ENCODE results near the gene MAST4. TPM values are rescaled to one million over a fixed set of nuclear protein-coding genes. Genes with fewer than 3 reads are reported as not detected.
A peak's percentile ranks its signal among the peaks of the same experiment; 100 is the strongest.

Gene MAST4
- total and polyA plus RNA-seq, 2 of the 8 experiments (the other 6 are each of a cell fraction or from before 2014, with no cell fraction given), result 1.5 to 2.6 TPM

- CTCF ChIA-PET (ENCODE audit: partially characterized antibody), result interaction anchor here (0.6 to 1.2 kb wide), 3 partner anchors 12 to 1111 kb away, joined by 3 read pairs; no protein-coding TSS in a partner anchor
- H4K91ac ChIP-seq (replicated peaks; ENCODE audit: insufficient read length, low read length), result no peak overlapping the region
- FAIRE-seq, result no peak
Measured at GRCh38 chr5:67106626-67107342, 510.6 kb downstream of the MAST4 start.

More at GRCh38 chr5:67106626-67107342, 510.6 kb downstream of the MAST4 start:
- H3K56ac ChIP-seq (replicated peaks; ENCODE audit: insufficient read length, low read depth, low read length), result no peak overlapping the region
- H2BK15ac ChIP-seq (ENCODE audit: low read length), result no peak overlapping the region
- TF ChIP-seq RAD21 (IDR thresholded peaks at IDR 0.05 in 1 of 2, conservative IDR thresholded peaks at IDR 0.05 in 1 of 2; ENCODE audit: low read depth in 2 of 2, low read length in 2 of 2) (peak in 1 of 2 experiments; percentile 24; a peak in 1 of 4 replicates), CTCF (IDR thresholded peaks at IDR 0.05; ENCODE audit: control extremely low read depth in 1 of 3, insufficient read depth in 1 of 3, low read depth in 1 of 3, low read length in 3 of 3) (peak in 1 of 3 experiments; percentile 24; a peak in 1 of 4 replicates), ASH2L (IDR thresholded peaks at IDR 0.05; ENCODE audit: low read length) (no peak)
- no peak overlapping the region for H3K9ac ChIP-seq (replicated peaks in 1 of 4; ENCODE audit: extremely low read depth in 1 of 4, low read depth in 3 of 4, low read length in 3 of 4)
- no peak overlapping the region for H2BK120ac ChIP-seq (replicated peaks; ENCODE audit: low read depth, low read length)
- H2BK20ac ChIP-seq (ENCODE audit: low read length), result no peak overlapping the region
- no peak overlapping the region for H3K4me3 ChIP-seq (ENCODE audit: extremely low read depth in 1 of 4, insufficient read depth in 2 of 4, low read depth in 3 of 4, low read length in 4 of 4)
- H2AFZ ChIP-seq (ENCODE audit: low read length), result no peak overlapping the region
- no peaks in the 10 kb centered on the region for H3K27me3 ChIP-seq (replicated peaks in 1 of 4; ENCODE audit: control insufficient read depth in 3 of 4, extremely low read depth in 1 of 4, insufficient read depth in 3 of 4, low read length in 3 of 4)
- no peak overlapping the region for H4K5ac ChIP-seq (ENCODE audit: insufficient read length, low read depth, low read length)
- H4K8ac ChIP-seq (ENCODE audit: extremely low read depth, insufficient read depth, low read length), result no peak overlapping the region
- H3K79me2 ChIP-seq (ENCODE audit: control insufficient read depth in 1 of 2, insufficient read depth in 2 of 2, low read length in 2 of 2), result no peaks in the 10 kb centered on the region
- WGBS, 2 experiments (ENCODE audit: extremely low coverage in 1 of 2, insufficient coverage in 1 of 2, insufficient read length in 1 of 2, insufficient replicate concordance in 2 of 2, low coverage in 1 of 2, low lambda C conversion rate in 2 of 2, missing lambda C conversion rate in 1 of 2), result 84% methylated on average over 2 of the region's 2 CpGs; no CpG with 5 or more reads in 1 of the 2 experiments
- H3K4me2 ChIP-seq (ENCODE audit: insufficient read depth in 1 of 2, low read depth in 2 of 2, low read length in 2 of 2), result no peak overlapping the region
- H3K18ac ChIP-seq (ENCODE audit: extremely low read depth, low read length), result no peak overlapping the region
- no peak overlapping the region for H3K23ac ChIP-seq (ENCODE audit: insufficient read length)
- no peaks in the 10 kb centered on the region for H3K36me3 ChIP-seq (ENCODE audit: control insufficient read depth in 2 of 4, insufficient read depth in 4 of 4, low read length in 3 of 4)
- no peak overlapping the region for H2BK12ac ChIP-seq (ENCODE audit: low read depth, low read length)
- no peaks in the 10 kb centered on the region for H4K20me1 ChIP-seq (replicated peaks in 1 of 2; ENCODE audit: control insufficient read depth in 1 of 2, insufficient read depth in 2 of 2, low read length in 2 of 2)
- H3K4ac ChIP-seq (replicated peaks; ENCODE audit: insufficient read length, low read depth, low read length), result no peak overlapping the region
- DNase-seq (ENCODE audit: low read depth in 1 of 2, low spot score in 2 of 2), result no peak
- POLR2A ChIA-PET (ENCODE audit: partially characterized antibody), result no interaction called here
- no peak overlapping the region for H2AK5ac ChIP-seq (ENCODE audit: low read depth, low read length)
- no peak overlapping the region for H3K14ac ChIP-seq (ENCODE audit: insufficient read length)
- no peak overlapping the region for H2BK5ac ChIP-seq (ENCODE audit: low read depth, low read length)
- H3K79me1 ChIP-seq (ENCODE audit: low read depth, low read length), result no peaks in the 10 kb centered on the region
- H3K23me2 ChIP-seq (ENCODE audit: low read depth, low read length), result no peaks in the 10 kb centered on the region
- no peak overlapping the region for H3K27ac ChIP-seq (ENCODE audit: low read depth, low read length)
- no peaks in the 10 kb centered on the region for H3K9me3 ChIP-seq (ENCODE audit: insufficient read depth in 2 of 2, low read depth in 1 of 2, low read length in 1 of 2)
- H3K4me1 ChIP-seq (replicated peaks in 1 of 4; ENCODE audit: control insufficient read depth in 3 of 4, insufficient read depth in 4 of 4, low read length in 3 of 4), result no peaks in the 10 kb centered on the region

Data from H1 (cell line).